PFSK-1 (cell line): ENCODE measurements around the gene AGMO.

ENCODE experiments used
- FOXP2 ChIP-seq: optimal IDR thresholded peaks from 2 replicates; pipeline ENCODE3; 2011; ENCODE audit warnings: borderline replicate concordance, control low read depth, inconsistent platforms; ENCODE audit not compliant: insufficient read depth; ENCODE audit errors: extremely low read length, extremely low read depth
- POLR2AphosphoS5 ChIP-seq: IDR thresholded peaks from 2 replicates; pipeline ENCODE4 v1.6.1; 2012; ENCODE audit warnings: low read depth, mild to moderate bottlenecking, control low read depth, low read length, moderate library complexity
- REST ChIP-seq, 2 experiments: IDR thresholded peaks; 2 replicates each; pipeline versions ENCODE4 v1.6.1 to v1.8.0; 2011 to 2012; ENCODE audit warnings: low read depth in 2 of 2, low read length in 2 of 2, control low read depth in 1 of 2, inconsistent platforms in 1 of 2, mild to moderate bottlenecking in 1 of 2, moderate library complexity in 1 of 2; ENCODE audit not compliant: insufficient read depth in 1 of 2
- SIN3A ChIP-seq: IDR thresholded peaks from 2 replicates; pipeline ENCODE4 v1.6.1; 2012; ENCODE audit warnings: mild to moderate bottlenecking, low read length, moderate library complexity, borderline replicate concordance; ENCODE audit not compliant: insufficient read depth
- TAF1 ChIP-seq: IDR thresholded peaks from 2 replicates; pipeline ENCODE4 v1.6.1; 2012; ENCODE audit warnings: low read length, control low read depth, borderline replicate concordance; ENCODE audit not compliant: insufficient read depth

The AGMO gene

GRCh38 chr7:15397159-15397550 lies 164.7 kb downstream of the AGMO start:
- TF ChIP-seq POLR2AphosphoS5 (no peak), FOXP2 (no peak), SIN3A (no peak), TAF1 (no peak)

DNA sequence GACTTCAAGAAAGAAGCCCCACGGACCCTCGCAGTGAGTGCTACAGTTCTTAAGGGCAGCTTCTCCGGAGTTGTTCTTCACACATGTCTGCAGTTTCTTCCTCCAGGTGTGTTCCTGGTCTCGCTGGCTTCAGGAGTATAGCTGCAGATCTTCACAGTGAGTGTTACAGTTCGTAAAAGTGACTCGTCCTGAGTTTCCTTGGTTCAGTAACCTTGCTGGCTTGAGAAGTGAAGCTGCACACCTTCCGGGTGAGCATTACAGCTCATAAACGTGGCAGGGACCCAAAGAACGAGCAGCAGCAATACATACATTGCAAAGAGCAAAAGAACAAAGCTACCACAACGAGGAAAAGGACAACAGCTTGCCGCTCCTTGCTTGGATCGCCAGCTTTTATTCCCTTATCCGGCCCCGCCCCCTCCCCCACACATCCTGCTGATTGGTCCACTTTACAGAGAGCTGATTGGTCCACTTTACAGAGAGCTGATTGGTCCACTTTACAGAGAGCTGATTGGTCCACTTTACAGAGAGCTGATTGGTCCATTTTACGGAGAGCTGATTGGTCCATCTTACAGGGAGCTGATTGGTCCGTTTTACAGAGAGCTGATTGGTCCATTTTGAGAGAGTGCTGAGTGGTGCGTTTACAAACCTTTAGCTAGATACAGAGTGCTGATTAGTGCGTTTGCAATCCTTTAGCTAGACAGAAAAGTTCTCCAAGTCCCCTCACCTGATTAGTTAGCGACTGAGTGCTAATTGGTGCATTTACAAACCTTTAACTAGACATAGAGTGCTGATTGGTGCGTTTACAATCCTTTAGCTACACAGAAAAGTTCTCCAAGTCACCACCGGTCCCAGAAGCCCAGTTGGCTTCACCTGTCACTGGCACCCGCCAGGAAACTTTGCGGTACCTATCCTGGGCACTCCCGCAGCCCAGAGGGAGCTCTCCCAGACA lies 165.3 kb downstream of the AGMO start:
- TF ChIP-seq POLR2AphosphoS5 = no peak
- TF ChIP-seq FOXP2 = no peak

- TF ChIP-seq REST (IDR thresholded peaks at IDR 0.05; ENCODE audit: insufficient read depth in 1 of 2, low read depth in 2 of 2, low read length in 2 of 2) = no peak
- TF ChIP-seq POLR2AphosphoS5 = no peak
- no peak for TF ChIP-seq SIN3A
- TF ChIP-seq TAF1 = no peak
- no peak for TF ChIP-seq FOXP2
Observed at GRCh38 chr7:15389073-15389472, 172.7 kb downstream of the AGMO start.

DNA sequence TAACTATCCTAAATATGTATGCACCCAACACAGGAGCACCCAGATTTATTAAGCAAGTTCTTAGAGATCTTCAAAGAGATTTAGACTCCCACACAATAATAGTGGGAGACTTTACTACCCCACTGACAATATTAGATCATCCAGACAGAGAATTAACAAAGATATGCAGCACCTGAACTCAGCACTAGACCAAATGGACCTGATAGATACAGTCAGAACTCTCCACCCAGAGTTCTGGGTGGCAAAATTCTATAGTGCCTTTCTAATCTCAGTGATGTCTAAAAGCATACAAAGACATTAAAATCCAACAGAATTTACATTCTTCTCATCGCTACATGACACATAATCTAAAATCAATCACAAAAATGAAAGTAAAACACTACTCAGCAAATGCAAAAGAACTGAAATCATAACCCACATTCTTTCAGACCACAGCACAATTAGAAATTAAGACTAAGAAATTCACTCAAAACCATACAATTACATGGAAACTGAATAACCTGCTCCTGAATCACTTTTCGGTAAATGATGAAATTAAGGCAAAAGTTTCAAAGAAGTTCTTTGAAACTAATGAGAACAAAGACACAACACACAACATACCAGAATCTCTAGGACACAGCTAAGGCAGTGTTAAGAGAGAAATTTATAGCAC lies 183.2 kb downstream of the AGMO start:
- no peak for TF ChIP-seq FOXP2
- no peak for TF ChIP-seq TAF1
- TF ChIP-seq REST (IDR thresholded peaks at IDR 0.05; ENCODE audit: insufficient read depth in 1 of 2, low read depth in 2 of 2, low read length in 2 of 2) = no peak
- TF ChIP-seq POLR2AphosphoS5 = no peak
- no peak for TF ChIP-seq SIN3A

DNA sequence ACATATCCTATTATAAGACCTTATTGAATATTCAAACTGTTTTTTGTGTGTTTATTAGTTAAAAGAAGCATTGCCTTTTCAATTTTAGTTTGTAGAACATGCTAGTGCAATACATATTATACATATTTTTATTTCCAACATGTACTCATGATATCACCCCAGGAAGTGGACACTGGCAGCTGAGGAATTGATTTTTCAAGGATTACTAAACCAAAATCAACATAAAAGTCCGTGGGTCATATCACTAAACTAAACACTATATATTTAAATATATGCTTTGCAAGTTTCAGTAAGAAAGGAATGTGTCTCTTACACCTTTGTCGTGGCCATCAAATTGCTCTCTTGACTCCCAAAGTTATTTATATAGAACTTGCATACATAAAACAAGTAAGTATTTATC lies 185.2 kb downstream of the AGMO start:
- TF ChIP-seq TAF1 (no peak), REST (IDR thresholded peaks at IDR 0.05; ENCODE audit: insufficient read depth in 1 of 2, low read depth in 2 of 2, low read length in 2 of 2) (no peak), SIN3A (no peak), FOXP2 (no peak), POLR2AphosphoS5 (no peak)
